Measurements from ENCODE around the gene FXYD2. TPM values are rescaled to one million over a fixed set of nuclear protein-coding genes. Genes with fewer than 3 reads are reported as not detected.
"Not testable (repeated sequence)": the region's sequence is repeated elsewhere in the genome, so short reads cannot be mapped to it uniquely, and the experiment has no call there.

Gene FXYD2
- total RNA-seq, 2 donors from 2014 or later: 0.59 to 0.78 TPM

GRCh38 chr11:117868088-117868487, 43.5 kb upstream of the FXYD2 start:
- no peak overlapping the region for H3K27ac ChIP-seq
- no peak for TF ChIP-seq CTCF (IDR thresholded peaks at IDR 0.05)

GRCh38 chr11:117866526-117866925, 42.0 kb upstream of the FXYD2 start:
- no peak for DNase-seq (ENCODE audit: low spot score)
- no peaks in the 10 kb centered on the region for H3K36me3 ChIP-seq
- no peak for TF ChIP-seq CTCF (IDR thresholded peaks at IDR 0.05)
- H3K27ac ChIP-seq: no peak overlapping the region
- H3K27me3 ChIP-seq: no peaks in the 10 kb centered on the region
- peaks cover 0 to 42% of the 10 kb centered on the region in 2 donors for H3K4me1 ChIP-seq
- H3K9me3 ChIP-seq: no peaks in the 10 kb centered on the region
- no peak overlapping the region for H3K4me3 ChIP-seq

More at GRCh38 chr11:117868088-117868487, 43.5 kb upstream of the FXYD2 start:
- DNase-seq (ENCODE audit: low spot score): no peak
- Histone ChIP-seq H3K4me3 (no peak overlapping the region), H3K27me3 (no peaks in the 10 kb centered on the region), H3K36me3 (no peaks in the 10 kb centered on the region), H3K4me1 (peaks cover 0 to 40% of the 10 kb centered on the region in 2 donors), H3K9me3 (no peaks in the 10 kb centered on the region)

- H3K4me1 ChIP-seq: peaks cover 0 to 41% of the 10 kb centered on the region in 2 donors
- H3K36me3 ChIP-seq: not testable (repeated sequence)
Measured at GRCh38 chr11:117865546-117865945, 41.0 kb upstream of the FXYD2 start.

GRCh38 chr11:117863383-117863782, 38.8 kb upstream of the FXYD2 start:
- no peak for TF ChIP-seq CTCF (IDR thresholded peaks at IDR 0.05)
- Histone ChIP-seq H3K27ac (no peak overlapping the region), H3K27me3 (no peaks in the 10 kb centered on the region), H3K9me3 (no peaks in the 10 kb centered on the region), H3K4me1 (peaks cover 0 to 31% of the 10 kb centered on the region in 2 donors), H3K36me3 (no peaks in the 10 kb centered on the region), H3K4me3 (no peak overlapping the region)
- no peak for DNase-seq (ENCODE audit: low spot score)

More at GRCh38 chr11:117865546-117865945, 41.0 kb upstream of the FXYD2 start:
- not testable (repeated sequence) for DNase-seq (ENCODE audit: low spot score); H3K4me3 ChIP-seq; H3K9me3 ChIP-seq; H3K27me3 ChIP-seq; H3K27ac ChIP-seq

GRCh38 chr11:117862753-117863152, 38.2 kb upstream of the FXYD2 start:
- no peaks in the 10 kb centered on the region for H3K9me3 ChIP-seq
- TF ChIP-seq CTCF (IDR thresholded peaks at IDR 0.05): no peak
- peaks cover 0 to 37% of the 10 kb centered on the region in 2 donors for H3K4me1 ChIP-seq
- H3K4me3 ChIP-seq: no peak overlapping the region
- peak overlapping the region; percentile 39 to 67 for H3K27ac ChIP-seq
- no peaks in the 10 kb centered on the region for H3K36me3 ChIP-seq
- no peak for DNase-seq (ENCODE audit: low spot score)
- no peaks in the 10 kb centered on the region for H3K27me3 ChIP-seq

- Histone ChIP-seq H3K4me3 (peak overlapping the region in 1 of 2 donors; percentile 11), H3K9me3 (no peaks in the 10 kb centered on the region), H3K4me1 (peaks cover 0 to 40% of the 10 kb centered on the region in 2 donors), H3K27me3 (no peaks in the 10 kb centered on the region), H3K36me3 (no peaks in the 10 kb centered on the region), H3K27ac (peak overlapping the region; percentile 39 to 67)
- no peak for TF ChIP-seq CTCF (IDR thresholded peaks at IDR 0.05)
- DNase-seq (ENCODE audit: low spot score): peak; percentile 56
Measured at GRCh38 chr11:117862019-117862725, 37.6 kb upstream of the FXYD2 start.

Measured in right atrium auricular region (tissue), 2 donors.